ENCODE results near the gene DGCR6. TPM values are rescaled to one million over a fixed set of nuclear protein-coding genes. Genes with fewer than 3 reads are reported as not detected.
"Not testable (repeated sequence)": the region's sequence is repeated elsewhere in the genome, so short reads cannot be mapped to it uniquely, and the experiment has no call there.

DGCR6 gene
- total and polyA plus RNA-seq, 8 donors: 1.7 to 15.8 (median 11.9) TPM

- H3K9me3 ChIP-seq; intact Hi-C loops (cut with DNase I); H3K27ac ChIP-seq; H3K36me3 ChIP-seq; H3K4me1 ChIP-seq; H3K4me3 ChIP-seq; ATAC-seq: not testable (repeated sequence)
- peaks cover 0 to 17% of the 10 kb centered on the region in 2 donors for H3K27me3 ChIP-seq
- peak in 1 of 4 donors; percentile 10 for DNase-seq
These were observed 52.2 kb downstream of the DGCR6 start for GRCh38 chr22:18958321-18958705.

- H3K27ac ChIP-seq; H3K4me1 ChIP-seq; H3K9me3 ChIP-seq; H3K4me3 ChIP-seq; intact Hi-C loops (cut with DNase I); ATAC-seq; H3K36me3 ChIP-seq: not testable (repeated sequence)
- H3K27me3 ChIP-seq: peaks cover 0 to 16% of the 10 kb centered on the region in 2 donors
- DNase-seq: peak in 2 of 4 donors; percentile 11 to 34
These were observed 52.6 kb downstream of the DGCR6 start for GRCh38 chr22:18958738-18959137.

- H3K27ac ChIP-seq; H3K4me1 ChIP-seq; H3K36me3 ChIP-seq; H3K4me3 ChIP-seq; ATAC-seq; H3K9me3 ChIP-seq; intact Hi-C loops (cut with DNase I): not testable (repeated sequence)
- peak in 2 of 4 donors; percentile 25 to 38 for DNase-seq
- peaks cover 0 to 16% of the 10 kb centered on the region in 2 donors for H3K27me3 ChIP-seq
These were observed 53.1 kb downstream of the DGCR6 start for GRCh38 chr22:18959266-18959665.

- peaks cover 0 to 16% of the 10 kb centered on the region in 2 donors for H3K27me3 ChIP-seq
- H3K27ac ChIP-seq; intact Hi-C loops (cut with DNase I); H3K9me3 ChIP-seq; H3K4me1 ChIP-seq; H3K4me3 ChIP-seq; H3K36me3 ChIP-seq; ATAC-seq: not testable (repeated sequence)
- DNase-seq: peak in 2 of 4 donors; percentile 22 to 71
These were observed 53.6 kb downstream of the DGCR6 start for GRCh38 chr22:18959741-18960140.

GRCh38 chr22:18960166-18960820, 54.2 kb downstream of the DGCR6 start:
- ATAC-seq: not testable (repeated sequence)

GRCh38 chr22:18961201-18961600, 55.1 kb downstream of the DGCR6 start:
- H3K4me3 ChIP-seq; H3K27ac ChIP-seq; H3K9me3 ChIP-seq; H3K36me3 ChIP-seq; H3K4me1 ChIP-seq; intact Hi-C loops (cut with DNase I); ATAC-seq: not testable (repeated sequence)
- H3K27me3 ChIP-seq: peaks cover 0 to 16% of the 10 kb centered on the region in 2 donors
- peak in 2 of 4 donors; percentile 21 to 55 for DNase-seq

More at GRCh38 chr22:18960166-18960820, 54.2 kb downstream of the DGCR6 start:
- DNase-seq: peak in 2 of 4 donors; percentile 20 to 41
- H3K36me3 ChIP-seq; H3K4me1 ChIP-seq; H3K9me3 ChIP-seq; intact Hi-C loops (cut with DNase I); H3K4me3 ChIP-seq; H3K27ac ChIP-seq: not testable (repeated sequence)
- peaks cover 0 to 16% of the 10 kb centered on the region in 2 donors for H3K27me3 ChIP-seq

Other genes with a start within 250 kb of the DGCR6 start
- gene PRODH, start 30.0 kb downstream of the DGCR6 start, total RNA-seq: 10 to 100 TPM; 20.6 to 77.9 TPM
- gene PRODH, start 30.0 kb downstream of the DGCR6 start, polyA plus RNA-seq (ENCODE audit: insufficient read length in 6 of 6): 10 to 100 TPM; 17.2 to 77.5 (median 46.5) TPM
- 10 to 100 TPM; 59.9 to 87.0 TPM for gene DGCR2, start 216.1 kb downstream of the DGCR6 start, total RNA-seq
- gene DGCR2, start 216.1 kb downstream of the DGCR6 start, polyA plus RNA-seq (ENCODE audit: insufficient read length in 6 of 6): 10 to 100 TPM; 55.8 to 76.2 (median 68.2) TPM
- not detected for gene TSSK2, start 225.0 kb downstream of the DGCR6 start, total RNA-seq
- under 1 TPM in 1 of 6 donors, not detected in 5; 0.67 TPM for gene TSSK2, start 225.0 kb downstream of the DGCR6 start, polyA plus RNA-seq (ENCODE audit: insufficient read length in 6 of 6)
- gene ESS2, start 238.3 kb downstream of the DGCR6 start, total RNA-seq: 10 to 100 TPM; 11.9 to 12.4 TPM
- gene ESS2, start 238.3 kb downstream of the DGCR6 start, polyA plus RNA-seq (ENCODE audit: insufficient read length in 6 of 6): 10 to 100 TPM; 10.7 to 18.9 (median 13.2) TPM
- gene GSC2, start 244.0 kb downstream of the DGCR6 start, total RNA-seq: not detected
- gene GSC2, start 244.0 kb downstream of the DGCR6 start, polyA plus RNA-seq (ENCODE audit: insufficient read length in 6 of 6): not detected